A549 treated with CpdA at 1 μM for 4 hours (cell line): ENCODE measurements around the gene SP9. TPM values are rescaled to one million over a fixed set of nuclear protein-coding genes. Genes with fewer than 3 reads are reported as not detected.

Source experiments
- total RNA-seq: library from RNA; stranded (reverse); fragments of 200-300 nt; extraction: Qiagen RNA extraction; gene quantifications from 5 replicates; pipeline ENCODE4 v1.2.3, GENCODE V29; 2022; ENCODE audit warnings: low read depth

Gene SP9
- 2.4 to 4.0 TPM (median 3.3 TPM) in 5 replicates for total RNA-seq

DNA sequence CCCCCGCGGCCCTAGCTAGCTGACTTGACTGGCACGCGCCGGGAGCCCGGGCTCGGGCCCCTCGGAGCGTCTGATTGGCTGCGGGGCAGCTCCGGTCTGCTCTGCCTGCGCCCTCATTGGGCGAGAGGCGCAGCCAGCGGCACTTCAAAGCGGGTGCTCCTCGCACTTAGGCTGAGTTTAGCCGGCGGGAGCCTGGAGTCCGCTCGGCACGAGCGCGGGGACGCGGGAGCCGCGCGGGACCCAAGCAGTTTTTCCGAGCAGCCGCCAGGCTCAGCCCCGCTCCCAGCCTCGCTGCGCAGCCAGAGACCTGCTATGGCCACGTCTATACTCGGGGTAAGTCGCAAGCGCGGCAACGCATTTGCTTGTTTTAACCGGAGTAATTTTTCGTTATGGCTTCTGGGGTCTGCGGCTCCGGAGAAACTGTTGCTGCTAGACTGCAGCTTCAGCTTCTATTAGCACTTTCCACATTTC, at the start of gene SP9:
Gene SP9, plus strand, starts transcription at position 174 of the 471 bp plus-strand sequence. Its CDS starts 139 bp downstream, at position 313.

Other genes with a start within 250 kb of the SP9 start
- 117 to 132 TPM (median 127 TPM) in 5 replicates for gene OLA1, start 86.4 kb upstream of the SP9 start, total RNA-seq
- gene SCRN3, start 60.8 kb downstream of the SP9 start, total RNA-seq: 12.9 to 17.1 TPM (median 14.0 TPM) in 5 replicates
- gene GPR155, start 152.1 kb downstream of the SP9 start, total RNA-seq: 0.24 to 0.77 TPM (median 0.29 TPM) in 5 replicates